Stimulated activated CD8-positive, alpha-beta memory T cell treated with anti-CD3 and anti-CD28 coated beads, Interleukin-12 subunit alpha, Interleukin-12 subunit beta, amount 100 ng/mL, for 24 hours (primary cell): Measurements from ENCODE around the gene PAEP.

Source experiments
- DNase-seq: peaks from one replicate; pipeline ENCODE4 v3.0.0-alpha.2; 2020; ENCODE audit errors: extremely low read depth

PAEP gene

DNA sequence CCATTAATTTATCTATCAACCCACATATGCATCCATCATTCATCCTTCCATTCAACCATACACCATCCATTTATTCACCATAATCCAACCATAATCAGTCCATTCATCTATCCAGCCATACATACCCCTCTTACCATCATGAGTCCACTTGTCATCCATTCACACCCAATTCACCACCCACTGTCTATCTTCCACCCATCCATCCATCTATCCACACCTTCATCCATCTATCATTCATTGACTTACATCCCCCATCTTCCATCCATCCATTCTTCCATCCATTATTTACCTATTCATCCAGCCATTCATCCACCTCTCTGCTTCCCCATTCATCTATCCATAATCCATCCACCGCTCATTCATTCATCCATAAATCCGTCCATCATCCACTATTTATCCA is 17.8 kb downstream of the PAEP start:
- DNase-seq, result no peak

GRCh38 chr9:135579889-135580660 is 18.5 kb downstream of the PAEP start:
- no peak for DNase-seq

- DNase-seq, result no peak
These were observed 19.3 kb downstream of the PAEP start for GRCh38 chr9:135580664-135581380.

DNA sequence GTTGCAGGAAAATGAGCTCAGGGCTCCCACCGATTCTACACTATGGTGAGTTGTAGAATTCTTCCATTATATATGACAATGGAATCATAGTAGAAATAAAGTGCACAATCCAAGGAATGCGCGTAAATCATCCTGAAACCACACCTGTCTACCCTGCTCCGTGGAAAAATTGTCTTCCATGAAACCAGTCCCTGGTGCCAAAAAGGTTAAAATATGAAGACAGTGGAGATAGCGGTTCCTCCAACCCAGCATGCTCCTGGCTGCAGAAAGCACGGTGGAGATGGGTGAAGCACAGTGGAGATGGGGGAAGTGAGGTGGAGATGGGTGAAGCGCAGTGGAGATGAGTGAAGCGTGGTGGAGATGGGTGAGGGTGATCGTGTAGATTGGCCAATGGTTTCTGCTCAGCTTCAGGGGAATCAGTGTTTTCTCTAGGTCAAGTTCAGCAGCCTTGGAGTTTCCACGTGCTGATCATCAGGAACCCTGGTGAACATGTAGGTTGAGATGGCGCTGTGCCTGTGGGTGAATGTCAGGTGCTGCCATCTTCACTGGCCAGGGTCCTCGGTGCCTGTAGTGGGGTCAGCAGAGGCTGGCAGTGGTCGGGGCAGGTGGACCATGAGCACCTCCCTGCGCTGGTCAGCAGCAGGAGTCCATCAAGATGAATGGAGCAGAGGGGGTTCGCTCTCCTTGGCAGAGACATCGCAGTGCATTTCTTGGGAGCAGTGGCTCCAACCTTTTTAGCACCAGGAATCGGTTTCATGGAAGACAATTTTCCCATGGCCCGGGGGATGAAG is 20.3 kb downstream of the PAEP start:
- DNase-seq, result no peak

DNA sequence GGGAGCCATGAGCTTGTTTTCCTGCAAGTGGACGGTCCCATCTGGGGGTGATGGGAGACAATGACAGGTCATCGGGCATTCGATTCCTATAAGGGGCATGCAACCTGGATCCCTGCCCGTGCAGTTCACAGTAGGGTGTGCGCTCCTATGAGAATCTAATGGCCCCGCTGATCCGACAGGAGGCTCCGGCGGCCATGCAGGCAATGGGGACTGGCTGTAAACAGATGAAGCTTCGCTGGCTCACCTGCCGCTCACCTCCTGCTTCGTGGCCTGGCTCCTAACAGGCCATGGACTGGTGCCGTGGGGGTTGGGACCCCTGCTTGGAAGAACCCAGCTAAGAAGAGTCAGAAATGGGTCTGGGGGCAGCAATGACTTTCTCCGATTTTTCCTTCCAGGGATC is 21.0 kb downstream of the PAEP start:
- no peak for DNase-seq

DNA sequence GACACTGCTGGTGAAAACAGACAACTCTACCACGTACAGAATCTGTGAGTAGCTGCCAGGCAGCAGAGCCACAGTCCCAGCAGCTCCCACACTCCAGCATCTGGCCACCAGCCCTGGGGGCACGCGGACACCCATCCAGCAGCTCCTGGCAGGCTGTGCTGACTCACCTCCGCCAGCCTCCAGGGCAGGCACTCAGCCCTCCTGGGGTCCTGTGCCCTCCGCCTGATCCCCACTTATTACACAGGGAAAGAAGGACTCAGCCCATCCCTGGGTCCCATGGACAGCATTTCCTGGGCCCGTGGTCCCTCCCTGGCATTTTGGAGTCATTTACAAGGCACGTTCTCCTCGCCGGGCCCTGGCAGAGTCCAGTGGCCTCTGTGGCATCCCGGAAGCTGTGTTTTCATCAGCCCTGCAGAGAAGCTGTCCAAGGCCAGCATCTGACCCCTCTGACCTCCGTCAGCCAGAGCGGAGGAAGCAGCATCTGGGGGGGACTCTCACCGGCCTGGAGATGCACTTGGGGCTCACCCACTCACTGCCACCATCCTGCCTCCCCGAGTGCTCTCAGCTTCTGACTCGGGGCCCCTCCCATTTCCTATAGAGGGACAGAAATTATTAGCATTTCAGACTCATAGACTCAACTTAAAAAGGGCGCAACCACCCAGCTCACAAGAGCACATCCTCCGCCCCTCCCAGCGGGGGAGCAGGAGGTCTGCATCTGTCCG is 21.6 kb downstream of the PAEP start:
- DNase-seq, result no peak

GRCh38 chr9:135583688-135584011 is 22.1 kb downstream of the PAEP start:
- no peak for DNase-seq

- DNase-seq, result no peak
These were observed 22.8 kb downstream of the PAEP start for GRCh38 chr9:135584371-135584770.

DNA sequence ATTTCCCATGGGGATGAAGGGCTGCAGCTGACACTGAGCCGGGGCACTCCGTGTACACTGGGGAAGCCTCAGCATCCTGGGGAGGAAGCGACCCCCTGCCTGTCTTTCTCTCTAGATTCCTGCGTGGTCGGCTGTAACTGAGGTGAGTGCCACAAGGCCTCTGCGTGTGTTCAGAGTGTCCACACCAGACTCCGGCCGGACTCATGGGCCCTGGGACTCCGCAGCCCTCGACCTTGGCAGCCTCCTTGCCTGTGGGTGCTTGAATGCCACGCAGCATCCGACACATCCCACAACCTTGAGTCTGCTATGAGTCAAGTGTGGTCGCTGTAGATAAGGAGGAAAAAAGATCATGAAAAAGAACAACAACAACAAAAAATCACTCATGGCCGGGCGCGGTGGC is 23.4 kb downstream of the PAEP start:
- DNase-seq, result no peak

DNA sequence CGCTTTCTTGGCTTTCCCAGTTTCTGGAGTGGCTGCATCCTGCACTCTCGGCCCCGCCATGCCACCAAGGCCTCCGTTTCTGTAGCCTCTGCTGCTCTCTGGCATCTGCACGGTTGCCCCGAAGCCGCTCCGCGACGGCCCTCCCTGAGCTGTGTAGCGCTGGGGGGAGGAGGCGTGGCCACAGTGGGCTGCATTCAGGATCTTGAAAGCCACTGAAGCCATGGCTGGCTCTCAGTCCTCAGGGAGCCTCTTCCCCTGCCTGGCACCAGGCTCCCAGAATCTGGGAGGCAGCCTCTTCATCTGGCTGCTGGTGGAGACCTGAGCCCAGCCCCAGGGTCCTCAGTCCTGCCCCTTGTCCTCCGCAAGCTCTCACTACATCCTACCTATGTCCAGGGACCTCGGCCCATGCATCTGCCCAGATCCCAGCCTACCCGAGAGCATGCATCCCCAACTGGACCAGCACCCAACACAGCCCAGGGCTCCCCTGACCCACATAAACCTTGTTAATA is 25.1 kb downstream of the PAEP start:
- no peak for DNase-seq

DNA sequence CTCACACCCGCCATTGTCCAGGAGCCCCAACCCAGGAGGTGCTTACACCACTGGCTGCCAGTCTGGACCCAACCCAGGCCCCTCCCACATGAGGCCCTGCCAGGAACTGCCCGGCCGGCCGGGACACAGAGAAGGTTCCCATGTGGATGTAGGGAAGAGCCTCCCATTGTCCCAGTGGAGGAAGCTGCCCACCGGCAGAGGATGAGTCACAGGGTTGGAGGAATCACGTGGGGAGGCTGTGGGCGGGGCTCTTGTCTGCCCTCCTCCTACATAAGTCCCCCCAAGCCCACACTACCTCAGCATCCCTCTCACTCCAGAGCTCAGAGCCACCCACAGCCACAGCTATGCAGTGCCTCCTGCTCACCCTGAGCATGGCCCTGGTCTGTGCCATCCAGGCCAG is 26.1 kb downstream of the PAEP start:
- DNase-seq, result no peak

GRCh38 chr9:135588371-135588770 is 26.8 kb downstream of the PAEP start:
- no peak for DNase-seq

- no peak for DNase-seq
These were observed 27.5 kb downstream of the PAEP start for GRCh38 chr9:135588886-135589595.

GRCh38 chr9:135589596-135590485 is 28.3 kb downstream of the PAEP start:
- DNase-seq, result no peak

GRCh38 chr9:135590486-135591079 is 29.0 kb downstream of the PAEP start:
- no peak for DNase-seq

- no peak for DNase-seq
These were observed 30.2 kb downstream of the PAEP start for GRCh38 chr9:135591506-135592330.

- DNase-seq, result no peak
These were observed 30.7 kb downstream of the PAEP start for GRCh38 chr9:135592331-135592590.

DNA sequence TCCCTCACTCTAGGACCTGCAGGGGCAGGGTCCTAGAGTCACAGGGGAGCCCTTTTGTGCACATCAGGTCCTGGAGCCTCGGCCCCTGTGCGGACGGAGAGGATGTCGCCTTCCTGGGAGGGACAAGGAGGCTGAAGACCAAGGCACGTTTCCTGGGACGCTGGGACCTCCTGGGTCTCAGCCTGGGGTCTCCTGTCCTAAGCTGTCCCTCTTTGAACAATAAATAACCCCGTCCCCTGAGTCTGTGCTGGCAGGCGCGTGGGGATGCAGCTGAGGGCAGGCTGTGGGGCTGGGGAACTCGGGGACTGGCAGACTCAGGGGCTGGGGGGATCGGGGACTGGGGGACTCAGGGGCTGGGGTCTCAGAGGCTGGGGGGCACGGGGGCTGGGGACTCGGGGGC is 31.1 kb downstream of the PAEP start:
- no peak for DNase-seq

DNA sequence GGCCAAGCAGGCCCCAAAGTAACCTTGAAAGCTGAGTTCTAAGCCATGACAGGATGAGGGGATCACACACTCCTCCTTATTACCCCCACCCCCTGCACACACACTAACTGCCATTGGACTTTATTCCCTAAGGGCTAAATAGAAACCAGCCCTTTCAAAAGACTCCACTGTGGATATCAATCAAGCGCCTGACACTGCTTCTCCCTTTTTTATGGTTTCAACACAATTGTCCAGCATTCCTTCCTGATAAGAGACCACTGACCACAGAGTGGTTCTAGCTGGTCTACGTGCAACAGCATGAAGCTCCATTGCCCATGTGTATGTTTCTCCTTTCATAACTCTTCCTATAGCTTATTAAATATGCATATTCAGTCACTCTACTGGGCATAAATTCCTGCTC is 34.7 kb downstream of the PAEP start:
- no peak for DNase-seq
